HG03378 (cell line): ENCODE data around the gene SLC6A2.
"Not testable (repeated sequence)": the region's sequence is repeated elsewhere in the genome, so short reads cannot be mapped to it uniquely, and the experiment has no call there.

ENCODE experiments used
- ATAC-seq: cut with Tn5 transposase; IDR thresholded peaks from one replicate; pipeline ENCODE4 v1.9.1; 2021; ENCODE audit warnings: mild to moderate bottlenecking, moderate library complexity; ENCODE audit not compliant: unreplicated experiment

SLC6A2 gene

GRCh38 chr16:55655897-55656681, at the start of gene SLC6A2:
SLC6A2 (plus strand) TSS chr16:55655988; CDS start chr16:55656695, 707 bp downstream.
- ATAC-seq: no peak

GRCh38 chr16:55613613-55614335, 42.0 kb upstream of the SLC6A2 start:
- no peak for ATAC-seq

- no peak for ATAC-seq
Measured at GRCh38 chr16:55615071-55615470, 40.7 kb upstream of the SLC6A2 start.

- not testable (repeated sequence) for ATAC-seq
Measured at GRCh38 chr16:55615670-55616069, 40.1 kb upstream of the SLC6A2 start.

- ATAC-seq: no peak
Measured at GRCh38 chr16:55621771-55622170, 34.0 kb upstream of the SLC6A2 start.

- no peak for ATAC-seq
Measured at GRCh38 chr16:55622272-55622671, 33.5 kb upstream of the SLC6A2 start.

- no peak for ATAC-seq
Measured at GRCh38 chr16:55622930-55623561, 32.7 kb upstream of the SLC6A2 start.

GRCh38 chr16:55623640-55624039, 32.1 kb upstream of the SLC6A2 start:
- ATAC-seq: no peak

- no peak for ATAC-seq
Measured at GRCh38 chr16:55624696-55625095, 31.1 kb upstream of the SLC6A2 start.

GRCh38 chr16:55625843-55626242, 29.9 kb upstream of the SLC6A2 start:
- no peak for ATAC-seq

GRCh38 chr16:55628306-55628968, 27.4 kb upstream of the SLC6A2 start:
- no peak for ATAC-seq

GRCh38 chr16:55630774-55631173, 25.0 kb upstream of the SLC6A2 start:
- no peak for ATAC-seq

GRCh38 chr16:55632259-55632658, 23.5 kb upstream of the SLC6A2 start:
- no peak for ATAC-seq

GRCh38 chr16:55634193-55634592, 21.6 kb upstream of the SLC6A2 start:
- ATAC-seq: no peak

GRCh38 chr16:55638256-55638655, 17.5 kb upstream of the SLC6A2 start:
- no peak for ATAC-seq

- ATAC-seq: no peak
Measured at GRCh38 chr16:55640701-55641327, 15.0 kb upstream of the SLC6A2 start.

- ATAC-seq: no peak
Measured at GRCh38 chr16:55641430-55642056, 14.2 kb upstream of the SLC6A2 start.

GRCh38 chr16:55642611-55643010, 13.2 kb upstream of the SLC6A2 start:
- ATAC-seq: no peak

GRCh38 chr16:55643161-55643970, 12.4 kb upstream of the SLC6A2 start:
- no peak for ATAC-seq
